ENCODE results near the gene PRKCH.

Gene PRKCH

DNA sequence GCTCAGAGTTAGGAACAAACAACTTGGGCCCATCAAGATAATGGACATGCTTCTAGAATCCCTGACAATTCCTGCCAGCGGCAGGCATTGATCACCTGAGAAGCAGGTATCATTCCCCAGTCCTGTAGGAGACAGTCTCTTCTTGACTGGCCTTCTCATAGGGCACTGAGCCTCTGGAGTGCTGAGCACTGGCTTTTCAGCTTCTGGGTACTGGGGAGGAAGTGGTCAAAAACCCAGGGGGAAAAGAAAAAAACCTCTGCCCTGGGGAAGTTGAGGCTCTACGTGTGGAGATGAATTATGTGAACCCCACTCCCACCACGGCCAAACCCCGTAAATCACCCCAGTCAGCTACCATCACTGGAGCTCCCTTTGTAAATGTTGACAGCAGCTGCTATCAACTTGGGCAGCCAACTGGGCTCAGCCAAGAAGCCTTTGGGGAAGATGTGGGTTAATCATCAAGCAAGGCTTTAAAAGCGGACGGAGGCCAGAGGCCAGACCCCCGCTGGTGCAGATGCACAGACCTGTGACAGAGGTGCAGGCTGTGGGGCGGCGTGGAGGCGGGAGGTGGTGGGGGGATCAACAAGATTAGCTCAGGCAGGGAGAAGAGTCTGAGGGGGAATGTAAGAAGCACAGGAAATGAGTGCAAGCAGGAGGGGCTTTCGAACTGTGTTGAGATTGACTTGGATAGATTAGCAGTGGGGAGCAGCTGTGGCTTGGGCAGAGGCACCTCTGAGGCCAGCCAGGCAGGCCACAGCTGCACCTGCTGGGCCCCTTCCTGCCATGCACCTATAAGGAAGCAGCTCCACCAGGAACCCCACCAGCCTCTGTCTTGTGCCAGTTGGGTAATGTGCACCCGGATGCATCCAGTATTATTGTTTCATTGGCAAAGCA lies 268.6 kb downstream of the PRKCH start:
- no peak overlapping the region for H3K4me3 ChIP-seq (ENCODE audit: low read depth, low read length)
- TF ChIP-seq, protein P1, sequence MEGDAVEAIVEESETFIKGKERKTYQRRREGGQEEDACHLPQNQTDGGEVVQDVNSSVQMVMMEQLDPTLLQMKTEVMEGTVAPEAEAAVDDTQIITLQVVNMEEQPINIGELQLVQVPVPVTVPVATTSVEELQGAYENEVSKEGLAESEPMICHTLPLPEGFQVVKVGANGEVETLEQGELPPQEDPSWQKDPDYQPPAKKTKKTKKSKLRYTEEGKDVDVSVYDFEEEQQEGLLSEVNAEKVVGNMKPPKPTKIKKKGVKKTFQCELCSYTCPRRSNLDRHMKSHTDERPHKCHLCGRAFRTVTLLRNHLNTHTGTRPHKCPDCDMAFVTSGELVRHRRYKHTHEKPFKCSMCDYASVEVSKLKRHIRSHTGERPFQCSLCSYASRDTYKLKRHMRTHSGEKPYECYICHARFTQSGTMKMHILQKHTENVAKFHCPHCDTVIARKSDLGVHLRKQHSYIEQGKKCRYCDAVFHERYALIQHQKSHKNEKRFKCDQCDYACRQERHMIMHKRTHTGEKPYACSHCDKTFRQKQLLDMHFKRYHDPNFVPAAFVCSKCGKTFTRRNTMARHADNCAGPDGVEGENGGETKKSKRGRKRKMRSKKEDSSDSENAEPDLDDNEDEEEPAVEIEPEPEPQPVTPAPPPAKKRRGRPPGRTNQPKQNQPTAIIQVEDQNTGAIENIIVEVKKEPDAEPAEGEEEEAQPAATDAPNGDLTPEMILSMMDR (IDR thresholded peaks at IDR 0.05; ENCODE audit: low read depth, low read length, missing control alignments) = no peak
- DNase-seq (ENCODE audit: low read depth) = no peak
- in situ Hi-C loops (cut with HindIII; ENCODE audit: low sequenced_read_pairs) = no loop called here

DNA sequence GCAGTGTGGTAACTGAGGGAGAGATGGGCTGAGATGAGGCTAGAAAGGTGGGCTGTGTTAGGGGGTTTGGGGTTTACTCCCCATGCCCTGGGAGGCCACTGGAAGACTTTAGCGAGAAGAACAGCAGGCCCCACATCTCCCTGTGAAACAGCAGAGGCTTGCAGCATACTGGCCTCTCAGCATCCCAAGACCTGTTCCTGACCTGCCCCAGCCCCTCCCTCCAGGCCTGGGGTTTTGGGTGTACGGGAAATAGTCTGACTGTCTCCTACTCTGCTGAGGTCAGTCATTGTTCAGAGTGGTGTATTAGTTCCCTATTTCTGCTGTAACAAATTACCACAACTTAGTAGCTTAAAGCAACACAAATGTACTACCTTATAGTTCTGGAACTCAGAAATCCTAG lies 270.5 kb downstream of the PRKCH start:
- no peak for DNase-seq (ENCODE audit: low read depth)
- TF ChIP-seq, protein P1 (IDR thresholded peaks at IDR 0.05; ENCODE audit: low read depth, low read length, missing control alignments) = no peak
- in situ Hi-C loops (cut with HindIII; ENCODE audit: low sequenced_read_pairs) = no loop called here
- no peak overlapping the region for H3K4me3 ChIP-seq (ENCODE audit: low read depth, low read length)

DNA sequence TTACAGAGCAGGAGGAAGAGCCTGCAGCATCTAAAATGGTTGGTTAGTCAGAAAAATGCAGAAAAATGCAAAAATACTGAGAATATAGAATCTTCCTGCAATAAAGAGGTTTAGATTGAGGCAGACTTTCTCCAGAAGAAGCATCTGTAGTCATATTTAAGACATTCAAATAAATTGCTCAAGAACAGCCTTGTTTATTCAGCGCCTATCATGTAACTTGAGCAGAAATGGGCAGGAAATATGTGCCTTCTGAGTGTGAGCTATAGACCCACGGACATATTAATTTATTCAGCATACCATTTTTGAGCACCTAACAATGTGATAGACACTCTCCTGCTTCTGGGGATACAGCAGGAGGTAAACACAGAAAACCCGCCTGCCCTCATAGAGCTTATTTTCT lies 272.0 kb downstream of the PRKCH start:
- no peak overlapping the region for H3K4me3 ChIP-seq (ENCODE audit: low read depth, low read length)
- in situ Hi-C loops (cut with HindIII; ENCODE audit: low sequenced_read_pairs) = no loop called here
- DNase-seq (ENCODE audit: low read depth) = no peak
- TF ChIP-seq, protein P1 (IDR thresholded peaks at IDR 0.05; ENCODE audit: low read depth, low read length, missing control alignments) = no peak

DNA sequence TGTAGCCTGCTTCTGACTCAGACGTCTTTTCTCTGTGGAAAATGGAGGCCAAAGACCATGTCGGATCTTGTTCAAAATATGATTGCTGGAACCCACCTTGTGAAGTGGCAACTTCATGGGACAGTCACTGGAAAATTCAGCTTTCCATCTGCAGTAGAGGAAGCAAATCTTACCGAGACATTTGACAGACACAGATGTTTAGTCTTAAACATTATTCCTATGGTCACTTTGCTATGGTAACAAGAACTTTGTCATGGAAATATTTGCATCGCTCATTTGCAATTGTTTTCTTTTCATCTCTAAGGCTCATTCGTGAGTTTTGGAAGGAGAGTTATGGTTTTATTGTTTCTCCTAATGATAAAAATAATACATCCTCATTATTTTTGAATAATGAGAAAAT lies 275.6 kb downstream of the PRKCH start:
- TF ChIP-seq, protein P1 (IDR thresholded peaks at IDR 0.05; ENCODE audit: low read depth, low read length, missing control alignments) = no peak
- in situ Hi-C loops (cut with HindIII; ENCODE audit: low sequenced_read_pairs) = no loop called here
- no peak overlapping the region for H3K4me3 ChIP-seq (ENCODE audit: low read depth, low read length)
- DNase-seq (ENCODE audit: low read depth) = no peak

DNA sequence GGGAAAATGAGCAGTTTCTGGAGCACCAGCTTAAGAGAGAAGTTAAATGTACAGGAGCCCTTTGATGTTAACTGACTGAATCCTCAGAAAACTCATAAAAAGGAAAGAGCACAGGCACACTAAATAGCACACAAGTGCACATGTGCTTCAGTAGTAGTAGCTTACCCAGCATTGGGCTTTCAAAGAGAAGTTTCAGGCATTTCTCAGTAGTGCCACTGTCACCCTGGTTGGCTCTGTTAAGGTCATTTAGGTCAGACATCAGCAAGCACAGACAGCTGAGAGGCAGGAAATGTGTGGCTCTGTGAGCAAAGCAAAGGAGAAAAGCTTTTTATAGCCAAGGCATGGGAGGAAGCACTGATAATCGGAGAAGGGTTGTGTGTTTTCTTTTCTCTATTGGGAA lies 277.6 kb downstream of the PRKCH start:
- no peak overlapping the region for H3K4me3 ChIP-seq (ENCODE audit: low read depth, low read length)
- no peak for DNase-seq (ENCODE audit: low read depth)
- in situ Hi-C loops (cut with HindIII; ENCODE audit: low sequenced_read_pairs) = no loop called here
- TF ChIP-seq, protein P1 (IDR thresholded peaks at IDR 0.05; ENCODE audit: low read depth, low read length, missing control alignments) = no peak

DNA sequence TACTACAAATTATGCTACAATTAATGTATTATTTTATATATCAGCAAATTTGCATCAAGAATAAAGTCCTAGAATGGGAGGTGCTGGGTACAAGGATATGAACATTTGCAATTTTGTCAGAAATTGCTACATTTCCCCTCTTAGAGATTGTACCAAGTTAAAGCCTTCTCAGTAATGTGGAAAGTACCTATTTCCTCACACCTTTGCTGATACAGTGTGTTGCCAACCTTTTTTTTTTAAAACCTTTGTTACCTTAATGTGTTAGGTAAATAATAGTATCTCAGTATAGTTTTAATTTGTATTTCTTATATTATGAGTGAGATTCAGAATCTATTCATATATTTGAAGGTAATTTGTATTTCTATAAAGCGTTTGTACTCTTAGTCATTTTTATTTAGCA lies 278.6 kb downstream of the PRKCH start:
- TF ChIP-seq, protein P1 (IDR thresholded peaks at IDR 0.05; ENCODE audit: low read depth, low read length, missing control alignments) = no peak
- in situ Hi-C loops (cut with HindIII; ENCODE audit: low sequenced_read_pairs) = no loop called here
- no peak for DNase-seq (ENCODE audit: low read depth)
- H3K4me3 ChIP-seq (ENCODE audit: low read depth, low read length) = no peak overlapping the region

Measured in astrocyte of the cerebellum (primary cell).